Central memory CD8-positive, alpha-beta T cell (primary cell): ENCODE data around the gene ALK.

ENCODE experiments used
- ATAC-seq: fragments of 150-1000 bp; cut with Tn5 transposase; replicated peaks from 2 replicates; pipeline ENCODE4 v1.10.0; 2022; ENCODE audit warnings: mild to moderate bottlenecking, moderate FRiP score, moderate number of reproducible peaks; ENCODE audit not compliant: poor library complexity, severe bottlenecking; ENCODE audit errors: extremely low read depth
- DNase-seq, 2 donors: peaks; one replicate each; pipeline ENCODE4 v3.0.0; 2021; ENCODE audit warnings: low spot score in 2 of 2
- H3K27ac Mint-ChIP-seq: one replicate; pipeline ENCODE4 v1.8.0; 2022; ENCODE audit warnings: low read depth, mild to moderate bottlenecking, moderate library complexity, mixed read lengths
- H3K27me3 Mint-ChIP-seq: one replicate; pipeline ENCODE4 v1.8.0; 2022; ENCODE audit warnings: mixed read lengths
- H3K36me3 Mint-ChIP-seq: one replicate; pipeline ENCODE4 v1.8.0; 2022; ENCODE audit warnings: mild to moderate bottlenecking, moderate library complexity, mixed read lengths; ENCODE audit not compliant: insufficient read depth
- H3K4me1 Mint-ChIP-seq: one replicate; pipeline ENCODE4 v1.8.0; 2022; ENCODE audit warnings: mixed read lengths
- H3K4me3 Mint-ChIP-seq: one replicate; pipeline ENCODE4 v1.8.0; 2022; ENCODE audit warnings: mild to moderate bottlenecking, moderate library complexity, mixed read lengths
- H3K9me3 Mint-ChIP-seq: one replicate; pipeline ENCODE4 v1.8.0; 2022; ENCODE audit warnings: mixed read lengths

ALK gene

DNA sequence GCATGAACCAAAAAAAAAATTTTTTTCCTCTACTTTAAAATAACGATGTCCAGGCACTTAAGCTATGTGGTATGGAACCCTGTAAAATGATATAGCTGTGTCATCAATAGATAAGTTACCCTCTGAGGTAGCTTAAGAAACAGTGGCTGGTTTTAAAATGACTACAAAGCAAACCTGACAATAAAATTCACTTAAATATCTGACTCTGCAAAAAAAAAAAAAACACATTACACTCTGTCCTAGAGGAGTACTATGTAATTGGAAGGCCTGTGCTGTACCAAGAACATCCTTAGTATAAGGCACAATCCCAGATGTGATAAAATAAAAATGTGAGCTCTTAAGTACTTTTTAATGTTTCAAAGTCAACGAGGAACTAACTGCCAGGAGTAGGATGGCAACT lies 322.4 kb downstream of the ALK start:
- H3K27me3 Mint-ChIP-seq: peaks cover 9% of the 10 kb centered on the region
- no peaks in the 10 kb centered on the region for H3K4me1 Mint-ChIP-seq
- H3K36me3 Mint-ChIP-seq: no peaks in the 10 kb centered on the region
- DNase-seq (no peak), ATAC-seq (no peak)
- no peak overlapping the region for H3K27ac Mint-ChIP-seq
- no peak overlapping the region for H3K4me3 Mint-ChIP-seq
- no peaks in the 10 kb centered on the region for H3K9me3 Mint-ChIP-seq

DNA sequence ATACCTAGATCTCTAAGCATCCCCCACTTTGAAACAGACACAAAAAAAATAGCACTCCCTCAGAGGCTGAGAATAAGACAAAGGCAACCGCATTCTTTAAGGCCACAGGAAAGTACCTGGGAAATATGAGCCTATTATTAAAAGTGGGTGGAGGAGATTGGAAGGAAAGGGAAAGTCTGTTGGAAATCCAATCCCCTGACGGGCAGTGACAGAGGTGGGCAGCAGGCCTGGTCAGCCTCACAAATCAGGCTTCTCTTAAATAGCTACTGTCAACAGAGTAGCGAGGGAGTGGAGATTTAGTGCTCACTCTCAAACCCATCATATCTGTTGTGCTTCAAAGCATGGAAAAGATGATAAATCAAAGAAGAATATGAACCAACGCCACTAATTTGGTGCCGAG lies 324.4 kb downstream of the ALK start:
- Mint-ChIP-seq H3K4me3 (no peak overlapping the region), H3K9me3 (no peaks in the 10 kb centered on the region), H3K36me3 (no peaks in the 10 kb centered on the region), H3K27ac (no peak overlapping the region), H3K27me3 (peaks cover 23% of the 10 kb centered on the region), H3K4me1 (no peaks in the 10 kb centered on the region)
- no peak for ATAC-seq
- no peak for DNase-seq

DNA sequence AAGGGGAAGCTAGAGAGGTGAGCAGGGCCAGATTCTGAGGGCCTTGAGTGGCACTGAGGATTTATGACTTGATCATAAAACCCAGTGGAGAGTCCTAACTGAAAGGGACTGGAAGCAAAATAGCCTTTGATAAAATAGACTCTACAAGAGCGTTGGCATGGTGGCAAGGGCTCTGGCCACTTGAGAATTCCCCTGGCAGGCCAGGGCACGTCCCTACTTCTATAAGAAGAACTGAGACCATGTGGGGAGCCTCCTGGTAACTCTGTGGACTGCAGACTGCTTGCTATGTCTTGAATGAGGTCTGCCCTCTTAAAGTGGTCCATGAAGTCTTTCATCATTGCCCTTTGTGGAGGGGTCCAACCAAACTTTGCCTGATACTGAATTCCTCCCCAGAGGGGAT lies 324.8 kb downstream of the ALK start:
- no peaks in the 10 kb centered on the region for H3K9me3 Mint-ChIP-seq
- H3K27me3 Mint-ChIP-seq: peaks cover 23% of the 10 kb centered on the region
- no peaks in the 10 kb centered on the region for H3K36me3 Mint-ChIP-seq
- no peaks in the 10 kb centered on the region for H3K4me1 Mint-ChIP-seq
- DNase-seq (no peak), ATAC-seq (no peak)
- no peak overlapping the region for H3K4me3 Mint-ChIP-seq
- no peak overlapping the region for H3K27ac Mint-ChIP-seq

DNA sequence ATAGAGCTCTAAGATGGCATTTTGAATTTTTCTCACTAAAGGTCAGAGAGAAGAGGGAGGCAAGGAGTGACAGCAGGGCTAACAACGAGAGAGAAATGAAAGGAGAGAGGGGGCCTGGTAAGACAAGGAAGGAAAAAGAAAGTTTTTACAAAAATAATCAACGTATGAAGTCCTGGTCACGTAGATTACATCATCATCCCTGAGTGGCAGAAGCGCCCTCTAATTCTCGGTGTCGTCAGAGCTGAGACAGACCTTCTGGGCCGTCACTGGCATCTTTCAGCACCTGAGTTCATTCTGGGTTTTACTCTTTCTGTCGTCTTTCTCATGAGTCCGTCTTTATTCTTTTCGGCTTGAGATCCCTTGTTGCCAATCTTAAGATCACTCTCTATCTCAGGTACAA lies 329.8 kb downstream of the ALK start:
- H3K4me3 Mint-ChIP-seq: no peak overlapping the region
- no peak overlapping the region for H3K27ac Mint-ChIP-seq
- H3K27me3 Mint-ChIP-seq: peaks cover 24% of the 10 kb centered on the region
- no peaks in the 10 kb centered on the region for H3K9me3 Mint-ChIP-seq
- no peaks in the 10 kb centered on the region for H3K36me3 Mint-ChIP-seq
- no peaks in the 10 kb centered on the region for H3K4me1 Mint-ChIP-seq
- ATAC-seq: no peak
- DNase-seq: no peak

DNA sequence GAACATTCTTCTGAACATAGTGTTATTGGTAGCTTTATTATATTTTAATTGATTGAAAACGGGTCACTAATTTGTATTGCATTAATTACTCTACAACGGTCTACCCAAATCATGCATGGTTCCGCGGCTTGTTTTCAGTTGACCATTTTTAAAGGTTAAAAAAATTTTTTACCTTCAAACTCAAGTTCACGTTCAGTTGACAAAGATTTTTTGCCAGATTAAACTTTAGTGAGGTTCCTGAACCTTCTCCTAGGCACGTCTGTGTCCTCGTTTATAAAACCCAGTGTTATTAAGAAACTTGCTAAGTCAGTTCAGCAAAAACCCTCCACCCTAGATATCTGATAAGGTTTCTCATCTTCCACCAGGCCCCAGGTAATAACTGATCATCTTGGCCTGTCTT lies 331.2 kb downstream of the ALK start:
- Mint-ChIP-seq H3K4me1 (no peaks in the 10 kb centered on the region), H3K27me3 (peaks cover 24% of the 10 kb centered on the region), H3K9me3 (no peaks in the 10 kb centered on the region), H3K36me3 (no peaks in the 10 kb centered on the region), H3K27ac (no peak overlapping the region), H3K4me3 (no peak overlapping the region)
- DNase-seq (no peak), ATAC-seq (no peak)

DNA sequence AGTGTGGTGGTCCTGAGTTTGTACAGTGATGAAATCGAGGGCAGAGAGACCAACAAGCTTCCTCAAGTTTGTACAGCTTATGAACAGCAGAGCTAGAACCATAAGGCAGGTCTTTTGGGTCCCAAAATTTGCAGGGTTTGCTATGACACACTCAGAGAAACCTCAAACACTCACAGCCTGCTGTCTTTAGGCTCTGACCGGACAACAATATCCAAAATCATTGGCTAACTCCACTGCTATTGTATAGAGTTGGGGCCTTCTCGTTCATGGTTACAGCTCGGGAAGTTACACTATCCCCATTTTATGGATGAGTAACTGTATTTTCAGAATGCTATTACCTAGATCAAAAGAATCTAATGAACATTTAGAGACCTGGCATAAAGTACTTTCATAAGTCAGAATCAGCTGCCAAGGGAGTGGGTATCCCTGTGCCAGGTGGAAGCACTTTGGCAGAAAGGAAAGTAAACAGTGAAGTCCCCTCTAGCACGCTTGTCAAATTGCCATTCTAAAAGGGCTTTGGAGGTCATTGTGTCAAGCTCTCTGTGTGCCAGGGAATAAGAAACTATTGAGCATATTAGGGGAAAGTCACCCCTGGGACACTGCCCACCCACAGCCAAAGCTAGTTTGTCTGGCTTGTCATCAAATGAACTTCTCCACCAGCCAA lies 331.8 kb downstream of the ALK start:
- no peaks in the 10 kb centered on the region for H3K4me1 Mint-ChIP-seq
- peaks cover 26% of the 10 kb centered on the region for H3K27me3 Mint-ChIP-seq
- no peak overlapping the region for H3K4me3 Mint-ChIP-seq
- H3K9me3 Mint-ChIP-seq: no peaks in the 10 kb centered on the region
- no peak for ATAC-seq
- no peak for DNase-seq
- H3K27ac Mint-ChIP-seq: no peak overlapping the region
- H3K36me3 Mint-ChIP-seq: no peaks in the 10 kb centered on the region

DNA sequence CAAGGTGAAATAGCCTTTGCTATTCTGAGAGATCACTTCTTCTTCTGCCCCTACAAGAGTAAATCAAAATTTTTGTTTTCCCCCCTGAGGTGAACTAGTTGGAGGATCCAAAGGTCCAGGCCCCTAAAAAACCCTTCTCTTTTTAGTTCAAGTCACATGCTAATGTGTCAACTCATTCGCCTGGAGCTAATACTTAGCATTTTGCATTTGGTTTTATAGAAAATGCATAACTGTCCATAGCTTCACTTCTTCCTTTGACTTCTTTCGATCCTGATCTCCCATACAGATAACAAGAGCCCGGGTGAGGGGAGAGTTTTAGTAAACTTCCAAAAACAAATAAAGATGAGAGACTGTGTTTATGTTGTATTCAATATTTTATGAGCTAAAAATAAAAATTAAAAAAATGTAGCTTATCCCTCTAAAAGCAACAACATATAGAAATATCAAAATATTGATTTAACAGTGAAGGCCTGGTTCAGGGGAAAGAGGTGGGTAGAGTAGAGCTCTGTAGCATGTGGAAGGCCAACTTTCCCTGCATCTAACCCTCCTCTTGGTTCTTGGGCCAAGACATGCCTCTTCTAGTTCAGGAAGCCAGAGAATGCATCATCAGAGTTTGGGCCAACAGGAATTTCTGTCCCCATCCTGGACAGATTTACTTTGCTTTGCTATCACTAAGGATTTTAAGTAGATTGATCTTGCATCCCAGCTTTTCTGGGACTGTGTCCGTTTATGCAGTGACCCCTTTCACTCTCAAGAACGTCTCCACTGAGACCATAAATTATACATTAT lies 333.8 kb downstream of the ALK start:
- no peaks in the 10 kb centered on the region for H3K36me3 Mint-ChIP-seq
- peaks cover 33% of the 10 kb centered on the region for H3K27me3 Mint-ChIP-seq
- DNase-seq: no peak
- no peak overlapping the region for H3K4me3 Mint-ChIP-seq
- H3K27ac Mint-ChIP-seq: no peak overlapping the region
- H3K4me1 Mint-ChIP-seq: no peaks in the 10 kb centered on the region
- no peak for ATAC-seq
- no peaks in the 10 kb centered on the region for H3K9me3 Mint-ChIP-seq

DNA sequence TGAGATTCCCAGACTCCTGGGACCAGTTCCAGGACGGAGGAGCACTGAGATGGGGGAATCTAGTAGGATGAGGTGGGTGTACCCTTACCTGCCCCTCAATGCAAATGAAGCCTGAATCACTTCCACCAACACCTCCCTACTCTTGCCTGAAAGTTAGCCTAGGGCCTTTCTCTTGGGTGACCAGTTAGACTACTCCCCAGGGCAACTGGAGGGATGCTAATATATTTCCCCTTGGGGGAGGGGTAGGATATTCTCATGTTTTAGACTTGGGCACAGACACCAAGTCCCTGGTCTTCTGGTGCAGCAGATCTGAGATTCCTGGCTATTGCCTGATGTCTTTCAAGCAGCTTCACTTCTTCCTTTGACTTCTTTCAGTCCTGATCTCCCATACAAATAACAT lies 334.5 kb downstream of the ALK start:
- Mint-ChIP-seq H3K27ac (no peak overlapping the region), H3K9me3 (no peaks in the 10 kb centered on the region), H3K36me3 (no peaks in the 10 kb centered on the region), H3K4me3 (no peak overlapping the region), H3K27me3 (peaks cover 28% of the 10 kb centered on the region), H3K4me1 (no peaks in the 10 kb centered on the region)
- no peak for DNase-seq
- no peak for ATAC-seq

DNA sequence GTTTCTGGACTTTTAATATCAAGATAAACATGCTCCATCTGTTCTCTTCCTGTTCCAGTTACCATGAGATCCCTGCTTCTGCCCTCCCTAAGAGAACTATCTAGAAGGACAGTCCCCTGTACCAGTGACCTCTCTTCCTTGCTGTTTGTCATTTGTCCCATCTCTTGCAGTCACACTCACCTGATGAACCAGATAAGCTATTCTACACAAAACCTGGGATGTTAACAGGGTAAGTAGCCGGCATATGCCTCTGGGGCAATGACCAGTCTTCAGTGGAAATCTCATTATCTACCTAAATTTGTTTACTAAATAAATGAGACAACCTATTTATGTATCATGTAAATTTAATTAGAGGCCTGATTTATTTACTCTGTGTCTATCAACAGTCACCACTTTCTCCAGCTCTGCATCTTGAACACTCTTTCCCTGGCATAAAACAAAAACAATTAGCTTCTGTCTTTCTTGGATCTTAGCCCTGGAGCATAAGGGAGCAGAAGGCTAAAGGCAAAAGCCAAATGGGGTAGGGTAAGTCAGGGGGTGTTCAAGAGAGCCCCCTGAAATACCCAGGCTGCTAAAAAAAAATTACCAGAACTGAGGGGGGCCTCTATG lies 337.7 kb downstream of the ALK start:
- DNase-seq (no peak), ATAC-seq (no peak)
- Mint-ChIP-seq H3K27ac (no peak overlapping the region), H3K27me3 (peaks cover 39% of the 10 kb centered on the region), H3K4me3 (no peak overlapping the region), H3K4me1 (no peaks in the 10 kb centered on the region), H3K36me3 (no peaks in the 10 kb centered on the region), H3K9me3 (no peaks in the 10 kb centered on the region)

DNA sequence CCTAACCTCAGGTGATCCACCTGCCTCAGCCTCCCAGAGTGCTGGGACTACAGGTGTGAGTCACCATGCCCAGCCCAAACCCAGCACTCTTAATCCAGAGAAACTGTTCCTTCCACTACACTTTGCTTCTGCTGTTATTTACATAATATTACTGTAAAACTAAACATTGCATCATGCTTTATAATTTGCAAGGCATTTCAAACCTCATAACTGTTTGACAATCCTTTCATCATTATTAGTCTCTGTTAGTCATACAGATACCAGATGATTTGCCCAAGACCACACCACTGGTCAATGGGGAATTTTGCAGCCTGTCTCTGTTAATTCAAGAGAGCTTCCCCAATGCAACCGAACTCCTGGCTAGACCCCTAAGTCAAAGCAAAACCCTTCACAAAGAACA lies 338.3 kb downstream of the ALK start:
- Mint-ChIP-seq H3K4me1 (no peaks in the 10 kb centered on the region), H3K36me3 (no peaks in the 10 kb centered on the region), H3K9me3 (no peaks in the 10 kb centered on the region), H3K27ac (no peak overlapping the region), H3K27me3 (peaks cover 44% of the 10 kb centered on the region), H3K4me3 (no peak overlapping the region)
- no peak for ATAC-seq
- no peak for DNase-seq

DNA sequence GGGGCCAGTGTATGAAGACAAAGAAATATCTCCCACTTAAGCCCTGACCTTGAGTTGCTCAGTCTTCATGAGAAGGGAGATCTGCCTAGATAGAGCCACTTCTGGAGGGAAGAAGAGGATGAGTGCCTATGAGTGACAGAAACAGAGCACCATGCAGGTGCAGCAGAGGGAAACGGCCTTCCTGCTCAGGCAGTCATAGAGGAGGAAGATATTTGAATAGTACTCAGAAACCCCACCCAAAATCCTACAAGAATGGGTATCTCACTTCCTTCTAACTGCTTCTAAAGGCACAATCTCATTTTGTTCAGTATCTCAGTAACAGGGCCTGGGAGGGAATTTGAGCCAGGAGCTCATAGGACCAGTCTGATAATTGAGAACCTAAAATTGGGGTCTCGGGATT lies 339.3 kb downstream of the ALK start:
- ATAC-seq: no peak
- H3K36me3 Mint-ChIP-seq: no peaks in the 10 kb centered on the region
- H3K4me1 Mint-ChIP-seq: no peaks in the 10 kb centered on the region
- H3K27ac Mint-ChIP-seq: no peak overlapping the region
- H3K4me3 Mint-ChIP-seq: no peak overlapping the region
- H3K27me3 Mint-ChIP-seq: peaks cover 55% of the 10 kb centered on the region
- H3K9me3 Mint-ChIP-seq: no peaks in the 10 kb centered on the region
- no peak for DNase-seq

DNA sequence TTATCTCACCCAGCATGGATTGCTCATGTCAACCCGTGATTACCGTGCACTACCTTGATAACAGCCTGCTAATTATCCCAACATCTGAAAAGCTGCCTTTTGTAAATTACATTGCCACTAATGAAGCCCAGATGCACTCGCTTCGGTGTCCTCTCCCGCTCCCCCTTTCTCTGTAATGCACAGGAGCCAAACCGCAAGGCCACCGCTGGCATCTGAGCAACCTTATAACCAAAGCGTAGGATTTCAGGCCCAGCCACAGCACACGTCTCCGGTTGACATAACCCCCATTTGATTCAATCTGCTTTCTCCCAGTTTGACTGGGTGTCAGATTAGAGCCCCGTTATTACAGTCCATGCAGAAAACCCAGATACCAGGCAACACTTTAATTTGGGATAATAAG lies 341.2 kb downstream of the ALK start:
- no peak overlapping the region for H3K4me3 Mint-ChIP-seq
- H3K9me3 Mint-ChIP-seq: no peaks in the 10 kb centered on the region
- ATAC-seq (no peak), DNase-seq (no peak)
- H3K27me3 Mint-ChIP-seq: peaks cover 68% of the 10 kb centered on the region
- H3K4me1 Mint-ChIP-seq: no peaks in the 10 kb centered on the region
- H3K27ac Mint-ChIP-seq: no peak overlapping the region
- no peaks in the 10 kb centered on the region for H3K36me3 Mint-ChIP-seq
